SK-N-SH (cell line): ENCODE results near the gene PIGM. TPM values are rescaled to one million over a fixed set of nuclear protein-coding genes. Genes with fewer than 3 reads are reported as not detected.

ENCODE experiments used
- CTCF ChIA-PET: fragments of 300-600, 350-600 bp; formaldehyde crosslinking; extraction: SDS; loops from one replicate; lab custom pipeline; 2021; lab: Yijun Ruan, JAX
- POLR2A ChIA-PET: fragments of 350-600 bp; sonication (Branson Sonifier 250); formaldehyde crosslinking; extraction: SDS; loops from one replicate; lab custom pipeline; 2020; ENCODE audit warnings: antibody characterized with exemption, inconsistent platforms; lab: Yijun Ruan, JAX
- DNase-seq: peaks from one replicate; pipeline ENCODE4 v3.0.0; 2012
- H2AFZ ChIP-seq: fragments of 200-600 bp; sonication (generic); 2 replicates; pipeline ENCODE4 v1.8.1; 2016; ENCODE audit warnings: antibody characterized with exemption, mild to moderate bottlenecking, low read depth
- H3F3A ChIP-seq: fragments of 200-600 bp; sonication (generic); replicated peaks from 2 replicates; pipeline ENCODE3; 2016; ENCODE audit warnings: antibody characterized with exemption, mild to moderate bottlenecking; ENCODE audit not compliant: insufficient read depth
- H3K27ac ChIP-seq, 2 experiments: fragments of 200-500 bp in 1 of 2; fragments of 200-600 bp in 1 of 2; sonication (Bioruptor generic) in 1 of 2; sonication (generic), shearing (Covaris generic) in 1 of 2; 2 replicates each; pipeline versions ENCODE4 v1.5.1 to v1.6.1; 2014 to 2016; ENCODE audit warnings: low read depth in 2 of 2, inconsistent platforms in 1 of 2, low read length in 1 of 2, mild to moderate bottlenecking in 1 of 2, mixed read lengths in 1 of 2
- H3K27me3 ChIP-seq: fragments of 200-600 bp; sonication (generic), shearing (Covaris generic); 2 replicates; pipeline ENCODE4 v1.6.1; 2016; ENCODE audit warnings: mixed run types; ENCODE audit not compliant: insufficient read depth
- H3K36me3 ChIP-seq, 2 experiments: fragments of 200-500 bp in 1 of 2; fragments of 200-600 bp in 1 of 2; sonication (Bioruptor generic) in 1 of 2; sonication (generic) in 1 of 2; replicated peaks in 1 of 2; 2 replicates each; pipeline versions ENCODE3 to v1.5.1; 2014 to 2016; ENCODE audit warnings: low read length in 1 of 2, mild to moderate bottlenecking in 1 of 2; ENCODE audit not compliant: insufficient read depth in 2 of 2, control insufficient read depth in 1 of 2
- H3K4me1 ChIP-seq, 2 experiments: fragments of 200-500 bp in 1 of 2; fragments of 200-600 bp in 1 of 2; sonication (Bioruptor generic) in 1 of 2; sonication (generic), shearing (Covaris generic) in 1 of 2; 2 replicates each; pipeline versions ENCODE4 v1.5.1 to v1.6.1; 2014 to 2016; ENCODE audit warnings: low read depth in 1 of 2, low read length in 1 of 2, mixed run types in 1 of 2; ENCODE audit not compliant: insufficient read depth in 2 of 2, control insufficient read depth in 1 of 2
- H3K4me2 ChIP-seq: fragments of 200-600 bp; sonication (generic), shearing (Covaris generic); 2 replicates; pipeline ENCODE4 v1.6.1; 2017; ENCODE audit warnings: mixed run types
- H3K4me3 ChIP-seq, 2 experiments: fragments of 200-500 bp in 1 of 2; fragments of 200-600 bp in 1 of 2; sonication (Bioruptor generic) in 1 of 2; sonication (generic), shearing (Covaris generic) in 1 of 2; 2 replicates each; pipeline versions ENCODE4 v1.5.1 to v1.8.1; 2014 to 2016; ENCODE audit warnings: low read depth in 2 of 2, inconsistent platforms in 1 of 2, low read length in 1 of 2, mild to moderate bottlenecking in 1 of 2, mixed read lengths in 1 of 2, moderate library complexity in 1 of 2
- H3K79me2 ChIP-seq: fragments of 200-600 bp; sonication (generic); 2 replicates; pipeline ENCODE4 v1.8.1; 2017; ENCODE audit warnings: mild to moderate bottlenecking; ENCODE audit not compliant: insufficient read depth
- H3K9ac ChIP-seq: fragments of 200-600 bp; sonication (generic); 2 replicates; pipeline ENCODE4 v1.6.1; 2017; ENCODE audit warnings: mixed run types
- H3K9me2 ChIP-seq: fragments of 200-600 bp; sonication (generic); 2 replicates; pipeline ENCODE4 v1.6.1; 2017; ENCODE audit warnings: mixed run types
- H3K9me3 ChIP-seq: fragments of 200-600 bp; sonication (generic); 2 replicates; pipeline ENCODE4 v1.6.1; 2017; ENCODE audit warnings: mixed run types, mild to moderate bottlenecking, moderate library complexity
- H4K20me1 ChIP-seq: fragments of 200-600 bp; sonication (generic); 2 replicates; pipeline ENCODE4 v1.6.1; 2017; ENCODE audit warnings: mild to moderate bottlenecking, mixed run types; ENCODE audit not compliant: insufficient read depth
- CHD2 ChIP-seq: fragments of 150-350 bp; IDR thresholded peaks from 2 replicates; pipeline ENCODE4 v1.6.1; 2018; ENCODE audit warnings: low read length; ENCODE audit not compliant: partially characterized antibody
- ELF1 ChIP-seq: IDR thresholded peaks from 2 replicates; pipeline ENCODE4 v1.4.0; 2012
- EP300 ChIP-seq, 2 experiments: IDR thresholded peaks; 2 replicates each; pipeline versions ENCODE4 v1.4.0 to v1.6.1; 2012; ENCODE audit warnings: borderline replicate concordance in 1 of 2, low read depth in 1 of 2, low read length in 1 of 2
- FOXJ3 ChIP-seq: sonication (generic); formaldehyde crosslinking; IDR thresholded peaks from 2 replicates; pipeline ENCODE4 v1.5.1; 2020; ENCODE audit warnings: mild to moderate bottlenecking, missing genetic modification reagents
- GABPA ChIP-seq: IDR thresholded peaks from 2 replicates; pipeline ENCODE4 v1.4.0; 2012; ENCODE audit warnings: low read depth, mild to moderate bottlenecking
- GATA2 ChIP-seq: sonication (generic); formaldehyde crosslinking; IDR thresholded peaks from 2 replicates; pipeline ENCODE4 v1.5.0; 2020; ENCODE audit warnings: mild to moderate bottlenecking, missing genetic modification reagents
- JUND ChIP-seq: IDR thresholded peaks from 2 replicates; pipeline ENCODE4 v1.4.0; 2012
- MXI1 ChIP-seq: IDR thresholded peaks from 2 replicates; pipeline ENCODE4 v1.6.1; 2012; ENCODE audit warnings: mild to moderate bottlenecking, low read depth, low read length, improper control_type of control experiment
- NRF1 ChIP-seq: IDR thresholded peaks from 2 replicates; pipeline ENCODE4 v1.6.1; 2012; ENCODE audit warnings: low read depth, mild to moderate bottlenecking, low read length
- POLR2AphosphoS5 ChIP-seq: IDR thresholded peaks from 2 replicates; pipeline ENCODE4 v1.6.1; 2012; ENCODE audit warnings: low read depth, low read length
- RCOR1 ChIP-seq: fragments of 150-350 bp; IDR thresholded peaks from 2 replicates; pipeline ENCODE4 v1.6.1; 2017; ENCODE audit warnings: antibody characterized with exemption, low read length
- RFX5 ChIP-seq: IDR thresholded peaks from 2 replicates; pipeline ENCODE4 v1.6.1; 2012; ENCODE audit warnings: mild to moderate bottlenecking, improper control_type of control experiment, low read length
- SIN3A ChIP-seq: IDR thresholded peaks from 2 replicates; pipeline ENCODE4 v1.6.1; 2012; ENCODE audit warnings: low read depth, mild to moderate bottlenecking, low read length, moderate library complexity, borderline replicate concordance
- SMC3 ChIP-seq: IDR thresholded peaks from 2 replicates; pipeline ENCODE4 v1.6.1; 2012; ENCODE audit warnings: low read depth, low read length, improper control_type of control experiment
- TCF12 ChIP-seq: IDR thresholded peaks from 2 replicates; pipeline ENCODE4 v1.4.0; 2012
- TEAD4 ChIP-seq: IDR thresholded peaks from 2 replicates; pipeline ENCODE4 v1.4.0; 2012; ENCODE audit warnings: mild to moderate bottlenecking, borderline replicate concordance; ENCODE audit not compliant: insufficient read depth
- YY1 ChIP-seq: IDR thresholded peaks from 2 replicates; pipeline ENCODE4 v1.4.0; 2012; ENCODE audit warnings: low read depth, mild to moderate bottlenecking
- WGBS: methylation state at CpG from one replicate; pipeline ENCODE4 v1.1.6; 2017; ENCODE audit warnings: low lambda C conversion rate; 5-methylcytosine and 5-hydroxymethylcytosine counted together
- polyA plus RNA-seq, 3 experiments: library from polyadenylated mRNA; depleted of rRNA; stranded (reverse); fragments of >200 nt; gene quantifications; 2 replicates each; pipeline ENCODE4 v1.2.3, GENCODE V29; 2012
- TF ChIP-seq, protein P1 (sequence below): IDR thresholded peaks from 2 replicates; pipeline ENCODE4 v1.4.0; 2012; ENCODE audit warnings: low read depth
- TF ChIP-seq, protein P2 (sequence below): fragments of 150-350 bp; IDR thresholded peaks from 2 replicates; pipeline ENCODE4 v1.6.1; 2016; ENCODE audit warnings: mild to moderate bottlenecking, low read depth, low read length
- TF ChIP-seq, protein P3 (sequence below): fragments of 200-600 bp; sonication (generic); IDR thresholded peaks from 2 replicates; pipeline ENCODE4 v1.6.1; 2017; ENCODE audit warnings: antibody characterized with exemption, mild to moderate bottlenecking, moderate library complexity

The PIGM gene
- polyA plus RNA-seq, 1 of the 3 experiments (the other 2 are of a cell fraction) = 4.0 TPM

DNA sequence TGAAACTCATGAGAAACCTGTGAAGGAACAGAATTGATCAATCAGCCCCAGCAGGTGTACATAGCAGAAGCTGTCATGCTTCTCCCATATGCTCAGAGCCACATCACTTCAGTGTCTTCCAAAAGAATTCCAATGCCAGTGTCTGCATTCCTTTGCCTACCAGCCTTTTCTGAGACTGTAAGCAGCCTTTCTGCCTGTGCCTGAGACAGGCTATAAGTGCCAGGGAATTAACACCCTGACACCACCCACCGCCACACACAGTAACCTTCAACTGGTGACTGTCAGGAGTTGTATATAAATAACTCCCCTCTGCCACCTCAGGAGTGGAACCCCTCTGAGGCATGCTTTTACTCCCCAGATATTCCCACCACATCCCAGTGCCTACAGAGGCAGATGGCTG lies 39.6 kb downstream of the PIGM start:
- H3K9me3 ChIP-seq = no peaks in the 10 kb centered on the region
- no peaks in the 10 kb centered on the region for H3K27me3 ChIP-seq
- DNase-seq = no peak
- POLR2A ChIA-PET = no interaction called here
- no peaks in the 10 kb centered on the region for H3K79me2 ChIP-seq
- no peak overlapping the region for H3K27ac ChIP-seq
- no peaks in the 10 kb centered on the region for H3K4me1 ChIP-seq
- no peaks in the 10 kb centered on the region for H3K36me3 ChIP-seq
- CTCF ChIA-PET = interaction anchor here (0.6 to 6.3 kb wide), 4 partner anchors 15 to 257 kb away, joined by 3 to 65 read pairs (median 3); partner anchors contain the start of gene IGSF9
- H3K9ac ChIP-seq = no peak overlapping the region
- H3K9me2 ChIP-seq = no peaks in the 10 kb centered on the region
- H3K4me3 ChIP-seq = no peak overlapping the region
- H3F3A ChIP-seq = peaks cover 18% of the 10 kb centered on the region
- H4K20me1 ChIP-seq = no peaks in the 10 kb centered on the region
- TF ChIP-seq JUND (no peak), GATA2 (CRISPR knock-in tag) (no peak), TCF12 (peak; percentile 22; the same call in 1 of the 2 replicates), GABPA (no peak), EP300 (IDR thresholded peaks at IDR 0.05; ENCODE audit: borderline replicate concordance in 1 of 2, low read depth in 1 of 2, low read length in 1 of 2) (no peak), POLR2AphosphoS5 (no peak), TEAD4 (no peak), FOXJ3 (CRISPR knock-in tag) (no peak)
- TF ChIP-seq, protein P1, sequence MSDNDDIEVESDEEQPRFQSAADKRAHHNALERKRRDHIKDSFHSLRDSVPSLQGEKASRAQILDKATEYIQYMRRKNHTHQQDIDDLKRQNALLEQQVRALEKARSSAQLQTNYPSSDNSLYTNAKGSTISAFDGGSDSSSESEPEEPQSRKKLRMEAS = 0 out of 2 replicates have a peak, but pooled peaks have one; percentile 15
- WGBS = 22% methylated on average over 1 of the region's 1 CpG
- H3K4me2 ChIP-seq = no peak overlapping the region
- H2AFZ ChIP-seq = peak overlapping the region; percentile 35; the same call in 1 of the 2 replicates

DNA sequence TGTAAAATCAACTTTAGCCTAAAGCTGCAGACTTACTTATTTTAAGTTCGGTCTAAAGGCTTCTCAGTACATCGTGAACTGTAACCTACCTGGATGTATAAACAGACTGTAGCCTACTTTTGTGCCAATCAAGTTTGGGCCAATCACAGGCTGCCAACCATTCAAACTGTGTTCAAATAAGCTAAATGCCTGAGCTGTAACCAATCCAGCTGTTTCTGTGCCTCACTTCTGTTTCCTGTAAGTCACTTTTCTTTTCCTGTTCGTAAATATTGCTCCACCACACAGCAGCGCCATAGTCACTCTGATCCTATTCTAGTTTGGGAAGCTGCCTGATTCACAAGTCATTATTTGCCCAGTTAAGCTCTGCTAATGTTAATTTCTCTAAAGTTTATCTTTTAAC lies 40.3 kb downstream of the PIGM start:
- Histone ChIP-seq H4K20me1 (no peaks in the 10 kb centered on the region), H3K4me3 (no peak overlapping the region), H3K9me3 (no peaks in the 10 kb centered on the region), H3K27me3 (no peaks in the 10 kb centered on the region), H3K4me2 (no peak overlapping the region), H3K79me2 (no peaks in the 10 kb centered on the region), H3K27ac (no peak overlapping the region), H3K4me1 (no peaks in the 10 kb centered on the region), H3F3A (peaks cover 14% of the 10 kb centered on the region), H2AFZ (peak overlapping the region; percentile 35), H3K36me3 (no peaks in the 10 kb centered on the region), H3K9ac (no peak overlapping the region), H3K9me2 (no peaks in the 10 kb centered on the region)
- 38% methylated on average over 4 of the region's 4 CpGs for WGBS
- CTCF ChIA-PET = interaction anchor here (0.6 to 6.3 kb wide), 4 partner anchors 15 to 257 kb away, joined by 3 to 65 read pairs (median 3); partner anchors contain the start of gene IGSF9
- no peak for DNase-seq
- TF ChIP-seq YY1 = no peak
- no peak for TF ChIP-seq TCF12
- POLR2A ChIA-PET = no interaction called here

DNA sequence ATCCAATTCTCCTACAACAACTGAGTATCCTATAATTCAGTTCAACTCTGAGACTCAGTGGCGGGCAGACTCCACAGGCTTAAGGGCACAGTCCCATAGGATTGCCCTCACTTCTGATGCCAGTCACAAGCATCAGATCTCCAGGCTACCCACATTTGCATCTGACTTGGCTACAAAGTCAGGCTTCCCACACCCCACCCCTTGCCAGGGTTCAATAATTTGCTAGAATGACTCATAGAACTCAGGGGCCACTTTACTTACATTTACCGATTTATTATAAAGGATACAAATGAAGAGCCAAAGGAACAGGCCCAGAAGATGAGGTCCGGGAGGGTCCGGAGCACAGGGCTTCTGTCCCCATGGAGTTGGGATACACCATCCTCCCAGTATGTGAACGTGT lies 41.8 kb downstream of the PIGM start:
- Histone ChIP-seq H3K4me2 (no peak overlapping the region), H3K9ac (no peak overlapping the region), H3K79me2 (no peaks in the 10 kb centered on the region), H3K9me3 (no peaks in the 10 kb centered on the region), H3F3A (peaks cover 7% of the 10 kb centered on the region), H3K27ac (no peak overlapping the region), H3K4me1 (no peaks in the 10 kb centered on the region), H3K4me3 (no peak overlapping the region), H3K27me3 (no peaks in the 10 kb centered on the region; the same call in 1 of the 2 replicates), H2AFZ (no peak overlapping the region), H3K9me2 (no peaks in the 10 kb centered on the region), H3K36me3 (no peaks in the 10 kb centered on the region), H4K20me1 (no peaks in the 10 kb centered on the region)
- ChIA-PET CTCF (interaction anchor here (1.3 to 2.7 kb wide), 2 partner anchors 16 to 18 kb away, joined by 11 to 17 read pairs; no protein-coding TSS in a partner anchor), POLR2A (no interaction called here)
- no peak for DNase-seq
- 72% methylated on average over 5 of the region's 5 CpGs for WGBS
- TF ChIP-seq RFX5 (no peak), TEAD4 (no peak), NRF1 (no peak), POLR2AphosphoS5 (no peak), FOXJ3 (CRISPR knock-in tag) (no peak), GATA2 (CRISPR knock-in tag) (no peak), JUND (no peak), GABPA (no peak), YY1 (no peak), CHD2 (no peak), ELF1 (no peak), SIN3A (no peak), MXI1 (no peak), RCOR1 (no peak), SMC3 (no peak)
- TF ChIP-seq, protein P2, sequence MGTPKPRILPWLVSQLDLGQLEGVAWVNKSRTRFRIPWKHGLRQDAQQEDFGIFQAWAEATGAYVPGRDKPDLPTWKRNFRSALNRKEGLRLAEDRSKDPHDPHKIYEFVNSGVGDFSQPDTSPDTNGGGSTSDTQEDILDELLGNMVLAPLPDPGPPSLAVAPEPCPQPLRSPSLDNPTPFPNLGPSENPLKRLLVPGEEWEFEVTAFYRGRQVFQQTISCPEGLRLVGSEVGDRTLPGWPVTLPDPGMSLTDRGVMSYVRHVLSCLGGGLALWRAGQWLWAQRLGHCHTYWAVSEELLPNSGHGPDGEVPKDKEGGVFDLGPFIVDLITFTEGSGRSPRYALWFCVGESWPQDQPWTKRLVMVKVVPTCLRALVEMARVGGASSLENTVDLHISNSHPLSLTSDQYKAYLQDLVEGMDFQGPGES = no peak
- TF ChIP-seq, protein P3, sequence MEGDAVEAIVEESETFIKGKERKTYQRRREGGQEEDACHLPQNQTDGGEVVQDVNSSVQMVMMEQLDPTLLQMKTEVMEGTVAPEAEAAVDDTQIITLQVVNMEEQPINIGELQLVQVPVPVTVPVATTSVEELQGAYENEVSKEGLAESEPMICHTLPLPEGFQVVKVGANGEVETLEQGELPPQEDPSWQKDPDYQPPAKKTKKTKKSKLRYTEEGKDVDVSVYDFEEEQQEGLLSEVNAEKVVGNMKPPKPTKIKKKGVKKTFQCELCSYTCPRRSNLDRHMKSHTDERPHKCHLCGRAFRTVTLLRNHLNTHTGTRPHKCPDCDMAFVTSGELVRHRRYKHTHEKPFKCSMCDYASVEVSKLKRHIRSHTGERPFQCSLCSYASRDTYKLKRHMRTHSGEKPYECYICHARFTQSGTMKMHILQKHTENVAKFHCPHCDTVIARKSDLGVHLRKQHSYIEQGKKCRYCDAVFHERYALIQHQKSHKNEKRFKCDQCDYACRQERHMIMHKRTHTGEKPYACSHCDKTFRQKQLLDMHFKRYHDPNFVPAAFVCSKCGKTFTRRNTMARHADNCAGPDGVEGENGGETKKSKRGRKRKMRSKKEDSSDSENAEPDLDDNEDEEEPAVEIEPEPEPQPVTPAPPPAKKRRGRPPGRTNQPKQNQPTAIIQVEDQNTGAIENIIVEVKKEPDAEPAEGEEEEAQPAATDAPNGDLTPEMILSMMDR = no peak
